Stomach smooth muscle (tissue), 2 donors: ENCODE measurements around the gene CDK16.
"Not testable (repeated sequence)": the region's sequence is repeated elsewhere in the genome, so short reads cannot be mapped to it uniquely, and the experiment has no call there.

Source experiments
- H3K27ac ChIP-seq: one replicate; pipeline ENCODE4 v1.7.0; 2013; ENCODE audit warnings: mild to moderate bottlenecking, low read length, inconsistent platforms
- H3K27me3 ChIP-seq, 2 donors: one replicate each; pipeline ENCODE4 v1.7.0; 2013; ENCODE audit warnings: low read length in 2 of 2; ENCODE audit not compliant: insufficient read depth in 2 of 2, control insufficient read depth in 1 of 2
- H3K36me3 ChIP-seq, 2 donors: one replicate each; pipeline ENCODE4 v1.7.0; 2013; ENCODE audit warnings: low read length in 2 of 2; ENCODE audit not compliant: control insufficient read depth in 2 of 2, insufficient read depth in 2 of 2
- H3K4me1 ChIP-seq: one replicate; pipeline ENCODE4 v1.7.0; 2013; ENCODE audit warnings: low read length; ENCODE audit not compliant: control insufficient read depth, insufficient read depth
- H3K4me3 ChIP-seq, 2 donors: one replicate each; pipeline ENCODE4 v1.7.0; 2013; ENCODE audit warnings: low read length in 2 of 2
- H3K9ac ChIP-seq, 2 donors: one replicate each; pipeline ENCODE4 v1.7.0; 2013; ENCODE audit warnings: low read length in 2 of 2, mild to moderate bottlenecking in 1 of 2
- H3K9me3 ChIP-seq, 2 donors: one replicate each; pipeline ENCODE4 v1.7.0; 2013; ENCODE audit warnings: low read length in 2 of 2; ENCODE audit not compliant: control insufficient read depth in 2 of 2
- donor health status: healthy.
- donor health status: Pancreatic carcinoma.

Gene CDK16

GRCh38 chrX:47250017-47250347 lies 31.5 kb downstream of the CDK16 start:
- H3K4me1 ChIP-seq: no peaks in the 10 kb centered on the region
- no peak overlapping the region for H3K27ac ChIP-seq
- H3K36me3 ChIP-seq: peaks cover 5 to 6% of the 10 kb centered on the region in 2 donors
- H3K27me3 ChIP-seq: no peaks in the 10 kb centered on the region
- no peak overlapping the region for H3K9ac ChIP-seq
- no peak overlapping the region for H3K4me3 ChIP-seq
- peaks cover 0 to 6% of the 10 kb centered on the region in 2 donors for H3K9me3 ChIP-seq

GRCh38 chrX:47257620-47258019 lies 39.1 kb downstream of the CDK16 start:
- not testable (repeated sequence) for H3K4me1 ChIP-seq, H3K9me3 ChIP-seq, H3K27ac ChIP-seq, H3K9ac ChIP-seq, H3K4me3 ChIP-seq, H3K36me3 ChIP-seq, H3K27me3 ChIP-seq

- H3K27ac ChIP-seq: no peak overlapping the region
- H3K4me1 ChIP-seq: no peaks in the 10 kb centered on the region
- no peaks in the 10 kb centered on the region for H3K9me3 ChIP-seq
- H3K9ac ChIP-seq: no peak overlapping the region
- H3K27me3 ChIP-seq: peaks cover 0 to 4% of the 10 kb centered on the region in 2 donors
- H3K4me3 ChIP-seq: no peak overlapping the region
- H3K36me3 ChIP-seq: no peaks in the 10 kb centered on the region
Observed at GRCh38 chrX:47264483-47265173, 46.1 kb downstream of the CDK16 start.

GRCh38 chrX:47266643-47267042 lies 48.2 kb downstream of the CDK16 start:
- no peaks in the 10 kb centered on the region for H3K4me1 ChIP-seq
- H3K27ac ChIP-seq: no peak overlapping the region
- H3K9ac ChIP-seq: no peak overlapping the region
- H3K27me3 ChIP-seq: peaks cover 0 to 6% of the 10 kb centered on the region in 2 donors
- H3K4me3 ChIP-seq: no peak overlapping the region
- no peaks in the 10 kb centered on the region for H3K36me3 ChIP-seq
- no peaks in the 10 kb centered on the region for H3K9me3 ChIP-seq

GRCh38 chrX:47272013-47272408 lies 53.5 kb downstream of the CDK16 start:
- no peak overlapping the region for H3K4me3 ChIP-seq
- no peaks in the 10 kb centered on the region for H3K36me3 ChIP-seq
- H3K9me3 ChIP-seq: no peaks in the 10 kb centered on the region
- H3K4me1 ChIP-seq: no peaks in the 10 kb centered on the region
- H3K9ac ChIP-seq: no peak overlapping the region
- H3K27me3 ChIP-seq: peaks cover 0 to 8% of the 10 kb centered on the region in 2 donors
- H3K27ac ChIP-seq: no peak overlapping the region

- Histone ChIP-seq H3K4me3 (no peak overlapping the region), H3K36me3 (no peaks in the 10 kb centered on the region), H3K9ac (no peak overlapping the region), H3K27me3 (peaks cover 0 to 10% of the 10 kb centered on the region in 2 donors), H3K4me1 (no peaks in the 10 kb centered on the region), H3K9me3 (no peaks in the 10 kb centered on the region), H3K27ac (no peak overlapping the region)
Observed at GRCh38 chrX:47273011-47273730, 54.7 kb downstream of the CDK16 start.

- Histone ChIP-seq H3K27ac (no peak overlapping the region), H3K9ac (no peak overlapping the region), H3K4me1 (peaks cover 5% of the 10 kb centered on the region), H3K27me3 (peaks cover 0 to 13% of the 10 kb centered on the region in 2 donors), H3K36me3 (no peaks in the 10 kb centered on the region), H3K4me3 (no peak overlapping the region), H3K9me3 (no peaks in the 10 kb centered on the region)
Observed at GRCh38 chrX:47278691-47279090, 60.2 kb downstream of the CDK16 start.
